Activated CD4-positive, alpha-beta T cell treated with anti-CD3 and anti-CD28 coated beads, Interleukin-2, amount 50 U/mL, for 1 hour (primary cell): ENCODE measurements around the gene ANKRD11.
"Not testable (repeated sequence)": the region's sequence is repeated elsewhere in the genome, so short reads cannot be mapped to it uniquely, and the experiment has no call there.

Source experiments
- DNase-seq: peaks from one replicate; pipeline ENCODE4 v3.0.0-alpha.2; 2020

ANKRD11 gene

GRCh38 chr16:89376812-89377452 is 113.4 kb downstream of the ANKRD11 start:
- no peak for DNase-seq

GRCh38 chr16:89375686-89376085 is 114.7 kb downstream of the ANKRD11 start:
- no peak for DNase-seq

- DNase-seq, result no peak
Measured at GRCh38 chr16:89375021-89375420, 115.3 kb downstream of the ANKRD11 start.

GRCh38 chr16:89374393-89374960 is 115.9 kb downstream of the ANKRD11 start:
- no peak for DNase-seq

- DNase-seq, result no peak
Measured at GRCh38 chr16:89373355-89374110, 116.8 kb downstream of the ANKRD11 start.

- DNase-seq, result no peak
Measured at GRCh38 chr16:89371968-89372634, 118.3 kb downstream of the ANKRD11 start.

- no peak for DNase-seq
Measured at GRCh38 chr16:89371386-89371785, 119.0 kb downstream of the ANKRD11 start.

- DNase-seq, result no peak
Measured at GRCh38 chr16:89370601-89371000, 119.8 kb downstream of the ANKRD11 start.

GRCh38 chr16:89370081-89370511 is 120.3 kb downstream of the ANKRD11 start:
- DNase-seq, result no peak

GRCh38 chr16:89369266-89369895 is 121.0 kb downstream of the ANKRD11 start:
- DNase-seq, result no peak

- no peak for DNase-seq
Measured at GRCh38 chr16:89368604-89369249, 121.6 kb downstream of the ANKRD11 start.

- DNase-seq, result no peak
Measured at GRCh38 chr16:89367538-89367915, 122.8 kb downstream of the ANKRD11 start.

GRCh38 chr16:89366561-89367537 is 123.5 kb downstream of the ANKRD11 start:
- no peak for DNase-seq

GRCh38 chr16:89365996-89366395 is 124.4 kb downstream of the ANKRD11 start:
- DNase-seq, result no peak

GRCh38 chr16:89365044-89365467 is 125.3 kb downstream of the ANKRD11 start:
- DNase-seq, result no peak

- no peak for DNase-seq
Measured at GRCh38 chr16:89364606-89365005, 125.8 kb downstream of the ANKRD11 start.

- DNase-seq, result peak; percentile 48
Measured at GRCh38 chr16:89363621-89364393, 126.6 kb downstream of the ANKRD11 start.

GRCh38 chr16:89362540-89363223 is 127.7 kb downstream of the ANKRD11 start:
- DNase-seq, result not testable (repeated sequence)

GRCh38 chr16:89361751-89362539 is 128.4 kb downstream of the ANKRD11 start:
- DNase-seq, result no peak
